Ishikawa (cell line): ENCODE measurements around the gene LSAMP.

Source experiments
- NFIC ChIP-seq: IDR thresholded peaks from 2 replicates; pipeline ENCODE4 v1.6.1; 2012
- YY1 ChIP-seq: IDR thresholded peaks from 2 replicates; pipeline ENCODE4 v1.6.1; 2012; ENCODE audit warnings: low read depth
- ZBTB7A ChIP-seq: IDR thresholded peaks from 2 replicates; pipeline ENCODE4 v1.6.1; 2012; ENCODE audit warnings: low read depth
- TF ChIP-seq, protein P1 (sequence below): IDR thresholded peaks from 2 replicates; pipeline ENCODE4 v1.6.1; 2012; ENCODE audit warnings: low read depth, mild to moderate bottlenecking
- TF ChIP-seq, protein P2 (sequence below): IDR thresholded peaks from 2 replicates; pipeline ENCODE4 v1.6.1; 2012

DNA sequence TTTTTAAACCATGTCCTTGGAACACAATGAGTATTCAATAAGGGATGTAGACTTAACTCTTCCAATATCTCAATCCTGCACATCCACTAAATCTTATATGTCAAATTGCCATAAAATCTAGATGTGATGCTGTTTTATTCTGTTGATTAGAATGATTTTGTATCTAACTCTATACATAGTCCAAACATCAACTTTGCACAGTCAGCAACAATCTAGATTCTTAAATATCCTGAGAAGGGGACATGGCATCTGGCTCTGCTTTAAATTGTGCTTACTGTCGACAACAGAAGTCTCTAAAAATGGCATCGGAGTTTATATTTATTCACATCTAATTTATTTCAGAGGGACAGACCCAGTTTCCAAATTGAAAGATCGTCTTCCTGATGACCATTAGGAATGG, 545.8 kb downstream of the LSAMP start:
- TF ChIP-seq NFIC, result no peak
- TF ChIP-seq, protein P1, sequence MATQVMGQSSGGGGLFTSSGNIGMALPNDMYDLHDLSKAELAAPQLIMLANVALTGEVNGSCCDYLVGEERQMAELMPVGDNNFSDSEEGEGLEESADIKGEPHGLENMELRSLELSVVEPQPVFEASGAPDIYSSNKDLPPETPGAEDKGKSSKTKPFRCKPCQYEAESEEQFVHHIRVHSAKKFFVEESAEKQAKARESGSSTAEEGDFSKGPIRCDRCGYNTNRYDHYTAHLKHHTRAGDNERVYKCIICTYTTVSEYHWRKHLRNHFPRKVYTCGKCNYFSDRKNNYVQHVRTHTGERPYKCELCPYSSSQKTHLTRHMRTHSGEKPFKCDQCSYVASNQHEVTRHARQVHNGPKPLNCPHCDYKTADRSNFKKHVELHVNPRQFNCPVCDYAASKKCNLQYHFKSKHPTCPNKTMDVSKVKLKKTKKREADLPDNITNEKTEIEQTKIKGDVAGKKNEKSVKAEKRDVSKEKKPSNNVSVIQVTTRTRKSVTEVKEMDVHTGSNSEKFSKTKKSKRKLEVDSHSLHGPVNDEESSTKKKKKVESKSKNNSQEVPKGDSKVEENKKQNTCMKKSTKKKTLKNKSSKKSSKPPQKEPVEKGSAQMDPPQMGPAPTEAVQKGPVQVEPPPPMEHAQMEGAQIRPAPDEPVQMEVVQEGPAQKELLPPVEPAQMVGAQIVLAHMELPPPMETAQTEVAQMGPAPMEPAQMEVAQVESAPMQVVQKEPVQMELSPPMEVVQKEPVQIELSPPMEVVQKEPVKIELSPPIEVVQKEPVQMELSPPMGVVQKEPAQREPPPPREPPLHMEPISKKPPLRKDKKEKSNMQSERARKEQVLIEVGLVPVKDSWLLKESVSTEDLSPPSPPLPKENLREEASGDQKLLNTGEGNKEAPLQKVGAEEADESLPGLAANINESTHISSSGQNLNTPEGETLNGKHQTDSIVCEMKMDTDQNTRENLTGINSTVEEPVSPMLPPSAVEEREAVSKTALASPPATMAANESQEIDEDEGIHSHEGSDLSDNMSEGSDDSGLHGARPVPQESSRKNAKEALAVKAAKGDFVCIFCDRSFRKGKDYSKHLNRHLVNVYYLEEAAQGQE, result no peak
- no peak for TF ChIP-seq ZBTB7A
- no peak for TF ChIP-seq YY1
- TF ChIP-seq, protein P2, sequence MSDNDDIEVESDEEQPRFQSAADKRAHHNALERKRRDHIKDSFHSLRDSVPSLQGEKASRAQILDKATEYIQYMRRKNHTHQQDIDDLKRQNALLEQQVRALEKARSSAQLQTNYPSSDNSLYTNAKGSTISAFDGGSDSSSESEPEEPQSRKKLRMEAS, result no peak
